Activated CD4-positive, alpha-beta memory T cell treated with anti-CD3 and anti-CD28 coated beads, Interleukin-2, amount 10 ng/mL, durations not matched to agents 7 days and 5 days (primary cell): ENCODE results near the gene MEGF6. TPM values are rescaled to one million over a fixed set of nuclear protein-coding genes. Genes with fewer than 3 reads are reported as not detected.

Experiments
- CTCF ChIA-PET: fragments of 350-600 bp; sonication (Branson Sonifier 250); formaldehyde crosslinking; loops from one replicate; lab custom pipeline; 2021; ENCODE audit warnings: antibody characterized with exemption, inconsistent platforms; lab: Charles Lee
- POLR2A ChIA-PET: fragments of 350-600 bp; sonication (Branson Sonifier 250); formaldehyde crosslinking; loops from one replicate; lab custom pipeline; 2021; ENCODE audit warnings: antibody characterized with exemption; lab: Charles Lee
- DNase-seq: peaks from one replicate; pipeline ENCODE4 v3.0.0-alpha.2; 2020
- H3K27ac Mint-ChIP-seq: one replicate; pipeline ENCODE4 v1.8.0; 2021; ENCODE audit warnings: mild to moderate bottlenecking, mixed read lengths
- H3K27me3 Mint-ChIP-seq: one replicate; pipeline ENCODE4 v1.8.0; 2021; ENCODE audit warnings: mixed read lengths
- H3K36me3 Mint-ChIP-seq: one replicate; pipeline ENCODE4 v1.8.0; 2021; ENCODE audit warnings: low read depth, mixed read lengths
- H3K4me1 Mint-ChIP-seq: one replicate; pipeline ENCODE4 v1.8.0; 2021; ENCODE audit warnings: mixed read lengths
- H3K4me3 Mint-ChIP-seq: one replicate; pipeline ENCODE4 v1.8.0; 2021; ENCODE audit warnings: mild to moderate bottlenecking, mixed read lengths
- H3K9me3 Mint-ChIP-seq: one replicate; pipeline ENCODE4 v1.8.0; 2021; ENCODE audit warnings: mixed read lengths
- total RNA-seq, 2 experiments: library from RNA; stranded (reverse); gene quantifications; one replicate each; pipeline ENCODE4 v1.2.3, GENCODE V29; 2021

The MEGF6 gene
- total RNA-seq, 2 experiments from 2014 or later, result 15.6 to 20.2 TPM

DNA sequence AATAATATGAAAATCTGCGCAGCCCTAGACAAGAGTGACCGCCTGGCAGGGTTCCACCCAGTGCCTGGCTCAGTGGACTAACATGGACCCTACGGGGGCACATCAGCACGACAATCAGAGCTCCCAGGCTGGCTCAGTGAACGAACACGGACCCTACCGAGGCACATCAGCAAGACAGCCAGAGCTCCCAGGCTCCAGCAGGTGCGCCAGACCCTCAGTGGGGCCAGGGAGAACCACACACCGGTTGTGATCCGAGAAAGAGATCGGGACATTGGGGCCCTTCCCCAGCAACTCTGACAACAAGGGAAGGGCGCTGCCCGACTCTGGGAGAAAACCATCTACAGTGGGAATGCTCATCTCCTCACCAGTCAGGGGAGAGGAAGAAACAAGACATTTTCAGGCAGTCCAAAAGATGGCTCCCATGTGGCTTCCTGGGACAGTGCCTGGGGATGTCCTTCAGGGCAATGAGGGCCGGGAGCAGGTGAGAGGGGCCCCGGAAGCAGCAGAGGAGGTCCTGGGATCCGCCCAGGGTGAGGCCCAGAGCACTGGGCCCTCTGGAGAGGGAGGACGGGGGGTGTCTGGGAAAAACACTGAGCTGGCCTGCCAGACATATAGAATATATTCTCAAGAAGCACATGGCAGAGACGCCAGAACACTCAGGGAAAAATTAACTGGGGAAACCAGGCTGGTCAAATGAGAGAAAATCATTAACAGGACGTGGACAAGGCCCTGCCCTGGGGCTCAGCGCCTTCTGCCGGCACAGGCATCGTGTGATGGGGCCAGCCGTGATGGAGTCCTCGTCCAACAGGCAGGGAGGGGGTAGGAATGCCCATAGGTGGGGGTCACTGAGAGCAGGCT is 152.0 kb downstream of the MEGF6 start:
- Mint-ChIP-seq H3K36me3 (no peaks in the 10 kb centered on the region), H3K27me3 (peaks cover 8% of the 10 kb centered on the region), H3K4me3 (no peak overlapping the region), H3K9me3 (no peaks in the 10 kb centered on the region), H3K27ac (no peak overlapping the region), H3K4me1 (peaks cover 2% of the 10 kb centered on the region)
- POLR2A ChIA-PET, result no interaction called here
- CTCF ChIA-PET, result no interaction called here
- DNase-seq, result no peak

DNA sequence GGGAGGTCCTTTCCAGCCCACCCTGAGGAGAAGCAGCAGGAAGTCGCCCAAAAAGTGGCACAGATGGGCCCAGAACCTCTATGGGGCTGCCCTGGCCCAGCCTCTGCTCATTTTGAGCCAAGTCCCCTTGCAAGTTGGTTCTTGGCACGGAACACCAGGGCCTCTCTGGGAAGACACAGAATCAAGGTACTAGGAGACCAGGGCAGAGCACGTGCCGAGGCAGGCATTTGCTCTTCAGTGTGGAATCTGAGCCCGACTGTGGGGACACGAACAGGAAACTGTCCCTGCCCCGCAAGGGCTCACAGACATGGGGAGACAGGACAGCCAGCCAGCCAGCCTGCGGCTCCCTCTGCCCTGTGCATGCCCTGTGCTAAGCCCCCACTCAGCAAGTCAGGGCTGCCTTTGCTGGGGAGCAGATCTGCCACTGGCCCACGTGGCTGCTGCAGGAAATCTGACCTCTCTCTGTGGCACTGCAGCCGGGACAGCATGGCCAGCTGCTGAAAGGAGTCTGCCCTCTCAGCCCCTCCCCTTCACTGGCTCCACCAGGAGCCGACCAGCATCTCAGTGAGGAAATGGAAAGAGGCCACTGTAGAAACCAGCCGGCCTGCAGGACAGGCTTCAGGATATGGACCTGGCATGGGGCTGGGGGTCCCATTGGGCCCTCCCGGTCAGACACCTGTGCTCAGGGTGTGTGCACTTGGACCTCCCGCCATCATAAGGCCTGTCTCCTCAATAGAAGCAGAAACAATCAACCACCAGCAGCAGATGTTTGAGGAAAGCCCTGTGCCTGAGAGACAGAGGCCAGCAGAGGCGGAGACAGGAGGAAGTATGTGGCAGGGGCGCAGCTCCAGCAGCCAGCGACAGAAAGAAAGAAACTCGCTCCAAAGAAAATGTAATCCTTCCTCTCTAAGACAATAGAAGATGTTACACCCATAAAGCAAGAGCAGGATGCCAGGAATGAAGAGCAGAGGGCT is 153.1 kb downstream of the MEGF6 start:
- Mint-ChIP-seq H3K27ac (no peak overlapping the region), H3K4me3 (no peak overlapping the region), H3K27me3 (peaks cover 12% of the 10 kb centered on the region), H3K36me3 (no peaks in the 10 kb centered on the region), H3K4me1 (peaks cover 3% of the 10 kb centered on the region), H3K9me3 (no peaks in the 10 kb centered on the region)
- DNase-seq, result no peak
- CTCF ChIA-PET, result no interaction called here
- POLR2A ChIA-PET, result no interaction called here

DNA sequence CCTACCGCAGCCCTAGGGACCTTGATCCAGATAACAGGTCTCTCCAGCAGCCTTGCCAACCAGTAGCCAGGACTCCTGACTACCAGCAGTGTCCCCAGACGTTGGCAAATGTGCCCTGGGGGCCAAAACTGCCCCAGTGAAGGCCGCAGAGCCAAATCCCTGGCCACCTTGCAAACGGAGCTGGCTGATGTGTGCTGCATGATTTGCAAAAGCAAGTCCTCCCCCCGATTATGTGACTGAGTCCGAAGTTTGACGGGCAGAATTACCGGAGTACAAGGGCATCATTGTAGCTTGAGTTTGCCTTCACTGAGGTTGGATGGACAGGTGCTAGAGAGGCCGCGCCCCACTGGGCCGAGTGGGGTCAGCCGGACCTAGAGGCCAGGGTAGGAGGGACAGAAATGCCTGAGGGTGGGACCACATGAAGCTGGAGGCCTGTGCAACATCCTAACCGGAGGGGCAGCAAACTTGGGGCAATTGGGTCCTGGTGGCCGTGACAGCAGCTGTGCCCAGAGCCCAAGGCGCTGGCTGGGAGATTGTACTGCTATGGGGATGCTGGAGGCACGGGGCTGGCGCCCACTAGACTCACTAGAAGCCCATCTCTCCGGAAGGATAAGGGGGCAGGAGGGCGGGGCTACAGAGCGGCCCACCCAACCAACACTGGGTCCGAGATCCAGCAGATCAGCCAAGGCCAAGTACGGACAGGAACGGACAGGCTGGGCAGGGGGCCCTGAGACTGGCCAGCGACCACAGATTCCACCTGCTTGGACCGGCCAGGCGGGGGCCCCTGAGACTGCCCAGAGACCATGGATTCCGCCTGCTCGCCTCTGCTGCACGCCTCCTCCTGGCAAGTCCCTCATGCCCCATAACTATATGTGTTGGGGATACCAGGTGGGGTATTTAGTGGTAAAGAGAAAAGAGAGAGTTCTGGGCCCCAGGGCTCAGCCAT is 154.1 kb downstream of the MEGF6 start:
- Mint-ChIP-seq H3K9me3 (no peaks in the 10 kb centered on the region), H3K4me3 (no peak overlapping the region), H3K27me3 (peaks cover 13% of the 10 kb centered on the region), H3K36me3 (no peaks in the 10 kb centered on the region), H3K4me1 (peaks cover 4% of the 10 kb centered on the region), H3K27ac (no peak overlapping the region)
- ChIA-PET POLR2A (no interaction called here), CTCF (no interaction called here)
- no peak for DNase-seq

DNA sequence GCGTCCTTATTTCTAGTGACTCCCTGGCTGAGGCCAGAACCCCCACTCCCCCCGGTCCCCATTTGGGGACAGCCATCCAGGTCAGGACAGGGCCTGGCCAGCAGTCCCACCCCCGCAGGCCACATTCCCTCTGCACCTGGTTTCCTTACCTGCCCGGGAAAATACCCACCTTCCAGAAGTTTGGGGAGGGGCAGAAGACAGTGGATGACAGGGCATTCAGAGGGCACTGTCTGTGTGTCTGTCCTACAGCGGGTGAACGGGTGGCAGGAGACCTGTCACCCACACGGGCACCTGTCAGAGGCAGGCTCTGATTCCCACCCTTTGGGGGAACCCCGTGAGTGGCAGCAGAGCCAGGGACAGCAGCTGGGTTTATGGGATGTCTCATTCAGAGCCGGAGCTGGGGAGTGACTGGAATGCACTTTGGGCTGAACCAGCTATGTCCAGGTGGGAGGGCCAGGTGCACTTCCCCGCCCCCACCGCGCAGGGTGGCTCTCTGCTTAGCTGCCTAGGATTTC is 154.8 kb downstream of the MEGF6 start:
- CTCF ChIA-PET, result no interaction called here
- no peak overlapping the region for H3K27ac Mint-ChIP-seq

DNA sequence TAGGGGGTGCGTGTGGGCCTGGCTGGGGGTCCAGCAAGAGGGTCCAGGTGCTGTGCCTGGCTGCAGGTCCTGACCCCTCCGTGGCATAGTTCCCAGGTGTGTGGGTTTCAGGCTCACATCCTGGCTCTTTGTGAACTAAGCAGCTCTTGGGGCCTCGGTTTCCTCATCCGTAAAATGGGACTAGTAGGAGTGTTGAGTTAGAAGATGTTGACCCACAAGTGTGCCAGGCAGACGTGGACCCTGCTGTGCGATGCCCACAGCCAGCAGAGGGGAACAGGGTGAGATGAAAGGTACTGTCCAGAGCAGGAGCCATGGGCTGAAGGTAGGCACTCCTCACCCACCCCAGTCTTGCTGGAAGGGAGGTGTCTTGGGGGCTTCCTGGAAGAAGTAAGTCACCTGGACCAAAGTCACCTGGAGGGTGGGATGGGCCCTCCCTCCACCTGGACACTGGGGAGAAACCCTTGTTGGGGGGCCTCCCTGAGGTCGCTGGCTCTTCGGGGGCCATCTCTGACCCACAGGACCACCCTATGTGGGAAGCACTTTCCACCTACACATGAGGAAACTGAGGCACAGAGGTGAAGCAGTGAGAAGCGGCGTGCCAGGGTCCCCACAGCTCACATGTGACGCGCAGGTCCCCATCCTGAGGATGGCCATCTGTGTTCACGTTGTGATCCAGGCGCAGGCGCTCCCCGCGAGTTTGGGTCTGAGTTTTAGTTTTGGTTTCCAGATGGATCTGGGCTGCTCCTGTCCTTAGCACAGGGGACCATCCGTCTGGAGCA is 155.4 kb downstream of the MEGF6 start:
- ChIA-PET CTCF (no interaction called here), POLR2A (no interaction called here)
- DNase-seq, result no peak
- Mint-ChIP-seq H3K4me3 (no peak overlapping the region), H3K36me3 (no peaks in the 10 kb centered on the region), H3K27ac (no peak overlapping the region), H3K9me3 (no peaks in the 10 kb centered on the region), H3K4me1 (peaks cover 4% of the 10 kb centered on the region), H3K27me3 (peaks cover 13% of the 10 kb centered on the region)

More for the DNA sequence above, 154.8 kb downstream of the MEGF6 start:
- Mint-ChIP-seq H3K4me3 (no peak overlapping the region), H3K27me3 (peaks cover 13% of the 10 kb centered on the region), H3K36me3 (no peaks in the 10 kb centered on the region), H3K4me1 (peaks cover 4% of the 10 kb centered on the region), H3K9me3 (no peaks in the 10 kb centered on the region)
- no peak for DNase-seq
- POLR2A ChIA-PET, result no interaction called here

DNA sequence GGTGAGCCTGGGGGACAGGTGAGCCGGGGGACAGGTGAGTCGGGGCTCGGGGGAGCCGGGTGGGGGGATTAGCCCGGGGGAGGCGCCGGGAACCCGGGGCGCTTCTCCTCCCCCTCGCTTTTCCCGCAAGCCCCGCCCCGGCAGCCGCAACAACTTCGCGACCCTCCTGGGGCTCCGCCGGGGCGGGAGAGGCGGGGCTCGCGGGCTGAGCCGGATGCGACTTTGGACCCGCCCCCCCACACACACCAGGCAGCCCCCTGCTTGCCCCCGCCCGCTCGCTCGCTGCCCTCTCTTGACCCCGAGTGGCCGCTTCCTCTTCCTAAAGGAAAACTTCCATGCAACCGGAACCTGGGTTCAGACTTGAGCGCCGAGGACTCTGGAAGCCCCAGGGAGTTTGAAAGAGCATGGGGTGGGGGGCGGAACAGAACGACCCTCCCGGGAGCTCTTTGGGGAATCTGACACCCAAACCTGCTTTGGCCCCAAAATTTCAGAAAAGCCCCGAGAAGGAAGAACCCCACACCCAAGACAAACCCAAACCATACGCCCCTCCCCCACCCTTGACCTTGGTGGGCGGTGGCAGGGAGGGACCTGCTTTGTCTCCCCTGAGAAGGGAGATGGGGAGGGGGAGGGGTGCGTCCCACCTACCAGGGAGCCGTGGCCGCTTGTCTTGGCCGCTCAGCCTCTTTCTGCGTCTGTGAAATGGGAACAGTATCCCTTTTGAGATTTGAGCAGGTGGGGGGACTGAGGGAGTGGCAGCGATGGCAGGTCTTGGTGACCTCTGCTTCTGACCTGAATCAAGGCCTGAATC is 156.3 kb downstream of the MEGF6 start:
- peaks cover 4% of the 10 kb centered on the region for H3K4me1 Mint-ChIP-seq
- no peak overlapping the region for H3K27ac Mint-ChIP-seq
- no peak for DNase-seq
- no peaks in the 10 kb centered on the region for H3K36me3 Mint-ChIP-seq
- H3K4me3 Mint-ChIP-seq, result no peak overlapping the region
- H3K9me3 Mint-ChIP-seq, result no peaks in the 10 kb centered on the region
- POLR2A ChIA-PET, result no interaction called here
- peaks cover 14% of the 10 kb centered on the region for H3K27me3 Mint-ChIP-seq
- CTCF ChIA-PET, result no interaction called here

DNA sequence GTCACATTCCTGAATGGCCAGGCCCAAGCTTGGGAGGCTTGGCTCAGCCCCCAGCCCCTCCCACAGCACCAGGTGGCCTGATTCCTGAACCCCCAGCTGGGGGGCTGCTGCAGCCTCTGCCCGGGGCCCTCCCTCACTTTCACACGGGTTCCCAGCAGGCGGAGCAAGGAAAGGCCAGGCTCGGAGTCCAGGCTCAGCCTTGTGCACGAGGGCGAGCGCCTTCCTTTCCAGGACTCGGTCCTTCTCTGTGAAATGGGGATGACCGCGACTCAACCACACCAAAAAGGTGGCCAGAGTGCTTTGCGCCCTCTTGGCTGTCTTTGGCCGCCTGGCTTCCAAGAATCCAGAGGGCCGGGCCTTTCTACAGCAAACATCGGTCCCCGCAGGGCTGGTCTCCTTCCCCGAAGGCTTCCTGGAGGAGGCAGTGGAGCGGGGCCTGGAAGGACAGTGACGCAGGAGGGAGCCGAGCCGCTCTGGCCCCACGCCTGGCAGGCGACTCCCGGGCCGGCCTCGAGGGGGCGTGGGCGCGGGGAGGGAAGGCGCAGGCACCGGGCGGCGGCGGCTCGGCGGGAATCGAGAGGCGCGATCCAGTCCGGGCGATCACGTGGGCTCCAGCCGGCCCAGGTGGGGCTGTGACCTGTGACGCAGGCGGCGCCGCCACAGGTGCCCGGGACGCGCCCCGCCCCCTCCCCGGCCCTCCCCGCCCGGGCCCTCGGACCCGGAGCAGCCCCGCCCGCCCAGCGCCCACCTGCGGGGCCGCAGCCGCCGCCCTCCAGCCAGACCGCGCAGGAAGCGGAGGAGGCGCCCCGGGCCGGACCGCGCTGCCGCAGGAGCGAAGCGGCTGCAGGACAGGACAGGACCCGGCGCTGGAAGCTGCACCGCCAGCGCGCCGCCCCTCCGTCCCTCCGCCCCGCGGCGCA is 157.2 kb downstream of the MEGF6 start, which contains the start of gene ARHGEF16:
Gene ARHGEF16, plus strand, starts transcription at position 775 of the 920 bp plus-strand sequence. CDS start 8,420 bp downstream, outside the sequence.
- Mint-ChIP-seq H3K4me3 (no peak within 1 kb of the TSS), H3K27me3 (peaks cover 18% of the 10 kb centered on the region), H3K27ac (no peak within 1 kb of the TSS), H3K4me1 (peaks cover 4% of the 10 kb centered on the region), H3K36me3 (no peaks in the 10 kb centered on the region), H3K9me3 (no peaks in the 10 kb centered on the region)
- CTCF ChIA-PET, result interaction anchor here (1.3 to 2.3 kb wide), 3 partner anchors 31 to 167 kb away, joined by 8 to 22 read pairs (median 13); no protein-coding TSS in a partner anchor
- POLR2A ChIA-PET, result no interaction called here
- no peak for DNase-seq

DNA sequence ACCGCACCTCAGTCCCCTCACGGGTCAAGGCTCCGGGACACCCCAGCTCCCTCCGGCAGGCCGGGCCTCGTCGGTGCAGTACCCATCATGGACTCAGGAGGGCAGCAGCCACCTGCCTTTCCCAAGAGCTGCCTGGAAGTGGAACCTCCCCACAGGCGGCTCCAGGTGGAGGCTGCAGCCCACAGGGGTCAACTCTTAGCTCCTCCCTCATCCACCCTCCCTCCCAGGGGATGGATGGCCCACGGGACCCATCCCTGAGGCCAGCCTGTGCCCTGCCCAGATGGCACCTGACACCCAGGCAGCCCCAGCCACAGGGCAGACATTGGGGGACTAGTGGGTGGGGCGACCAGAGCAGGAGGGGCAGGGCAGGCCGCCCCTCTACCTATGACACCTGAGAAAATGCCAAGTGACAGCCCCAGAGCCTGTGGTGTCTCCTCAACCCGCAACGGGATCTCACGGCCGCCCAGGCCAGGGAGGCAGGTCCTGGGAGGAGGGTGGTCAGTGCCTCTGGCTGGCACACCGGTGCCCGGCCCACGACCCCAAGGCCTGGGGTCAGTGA is 158.0 kb downstream of the MEGF6 start:
- ChIA-PET POLR2A (no interaction called here), CTCF (interaction anchor here (0.5 to 2.3 kb wide), 7 partner anchors 32 to 1490 kb away, joined by 3 to 22 read pairs (median 7); no protein-coding TSS in a partner anchor)
- Mint-ChIP-seq H3K36me3 (no peaks in the 10 kb centered on the region), H3K9me3 (no peaks in the 10 kb centered on the region), H3K4me3 (no peak overlapping the region), H3K27me3 (peaks cover 18% of the 10 kb centered on the region), H3K4me1 (peaks cover 4% of the 10 kb centered on the region), H3K27ac (no peak overlapping the region)
- DNase-seq, result peak; percentile 69

DNA sequence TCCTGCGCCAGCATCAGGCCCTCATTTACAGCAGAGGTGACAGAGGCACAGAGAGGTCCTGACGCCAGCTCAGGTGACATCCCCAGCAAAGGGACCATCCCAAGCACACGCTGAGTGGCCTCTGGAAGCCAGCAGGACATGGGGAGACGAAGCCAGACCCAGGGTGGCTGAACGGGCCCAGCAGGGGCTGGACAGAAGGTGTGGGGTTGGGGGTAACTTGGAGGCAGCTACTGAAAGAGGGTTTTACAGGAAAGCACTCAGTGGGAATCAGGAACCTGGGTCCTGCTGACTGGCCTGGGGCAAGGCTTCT is 158.5 kb downstream of the MEGF6 start:
- H3K4me1 Mint-ChIP-seq, result peaks cover 4% of the 10 kb centered on the region
- H3K27me3 Mint-ChIP-seq, result peaks cover 18% of the 10 kb centered on the region
- no peak overlapping the region for H3K27ac Mint-ChIP-seq
- DNase-seq, result no peak
- ChIA-PET POLR2A (no interaction called here), CTCF (interaction anchor here (0.5 to 2.3 kb wide), 6 partner anchors 33 to 1490 kb away, joined by 3 to 22 read pairs (median 6); no protein-coding TSS in a partner anchor)
- no peak overlapping the region for H3K4me3 Mint-ChIP-seq
- no peaks in the 10 kb centered on the region for H3K9me3 Mint-ChIP-seq
- H3K36me3 Mint-ChIP-seq, result no peaks in the 10 kb centered on the region
